NCI-H2081 treated with DMSO at 0.1 percent for 48 hours (cell line): ENCODE results near the gene CDC25C.
"Not testable (repeated sequence)": the region's sequence is repeated elsewhere in the genome, so short reads cannot be mapped to it uniquely, and the experiment has no call there.

Experiments
- DNase-seq: peaks from one replicate; lab custom pipeline; 2025; lab: John Stamatoyannopoulos, UW

Gene CDC25C

DNA sequence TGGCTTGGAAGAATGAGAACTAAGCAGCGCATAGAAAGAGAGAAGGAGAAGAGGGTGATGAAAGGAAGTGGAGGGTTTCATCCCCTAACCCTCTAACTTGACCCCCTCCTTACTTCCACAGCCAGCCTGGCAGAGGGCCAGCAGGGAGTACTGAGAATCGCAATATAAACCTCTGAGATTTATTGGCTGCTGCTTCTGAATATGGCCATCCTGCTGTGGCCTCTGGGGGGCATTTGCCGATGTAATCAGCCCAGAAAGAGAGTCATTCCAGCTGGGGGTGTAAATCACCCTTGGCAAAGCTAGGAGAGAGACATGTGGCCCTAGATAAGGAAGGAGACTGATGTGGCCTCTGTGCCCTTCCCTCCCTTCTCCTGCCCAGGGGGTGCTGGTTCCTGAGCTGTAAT lies 56.2 kb downstream of the CDC25C start:
- no peak for DNase-seq

GRCh38 chr5:138274189-138274853 lies 57.3 kb downstream of the CDC25C start, which contains the start of gene GFRA3:
TSS of gene GFRA3 (minus strand) at chr5:138274621. CDS start at chr5:138274424, 197 bp downstream.
- no peak for DNase-seq

DNA sequence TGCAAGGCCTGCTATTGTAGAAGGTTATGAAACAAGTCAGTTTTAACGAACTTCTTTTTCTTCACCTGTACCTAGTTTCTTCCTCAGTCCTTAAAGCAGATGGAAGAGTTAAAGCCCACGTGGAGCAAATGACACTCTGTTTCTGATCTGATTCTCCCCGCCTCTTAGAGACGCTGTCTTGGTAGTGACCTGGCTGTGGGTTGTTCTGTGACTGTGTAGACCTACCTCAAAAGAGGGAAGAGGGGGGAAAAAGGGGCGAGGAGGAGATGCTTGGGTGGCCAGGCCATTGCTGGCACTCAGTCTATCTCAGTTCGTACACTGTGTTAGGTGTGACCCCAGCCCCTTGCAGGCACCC lies 57.8 kb downstream of the CDC25C start:
- no peak for DNase-seq

DNA sequence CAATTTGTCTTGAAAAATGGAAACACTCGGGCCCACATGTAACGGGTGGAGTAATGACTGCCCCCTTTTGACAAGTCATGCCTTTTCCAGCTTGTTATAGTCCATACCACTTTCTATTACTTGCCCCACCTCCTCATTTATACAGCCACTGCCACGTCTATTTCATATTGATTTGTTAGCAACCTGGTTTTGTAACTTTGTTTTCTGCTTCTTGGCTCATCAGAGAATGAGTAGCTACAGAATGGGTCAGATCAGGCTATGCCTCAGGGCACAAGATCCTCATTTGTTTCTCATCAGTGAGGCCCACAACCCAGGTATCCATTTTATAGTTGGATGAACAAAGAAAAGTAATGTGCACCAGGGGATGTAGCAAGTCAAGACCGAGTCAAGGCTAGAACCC lies 58.9 kb downstream of the CDC25C start:
- no peak for DNase-seq

GRCh38 chr5:138271281-138271680 lies 60.3 kb downstream of the CDC25C start:
- no peak for DNase-seq

DNA sequence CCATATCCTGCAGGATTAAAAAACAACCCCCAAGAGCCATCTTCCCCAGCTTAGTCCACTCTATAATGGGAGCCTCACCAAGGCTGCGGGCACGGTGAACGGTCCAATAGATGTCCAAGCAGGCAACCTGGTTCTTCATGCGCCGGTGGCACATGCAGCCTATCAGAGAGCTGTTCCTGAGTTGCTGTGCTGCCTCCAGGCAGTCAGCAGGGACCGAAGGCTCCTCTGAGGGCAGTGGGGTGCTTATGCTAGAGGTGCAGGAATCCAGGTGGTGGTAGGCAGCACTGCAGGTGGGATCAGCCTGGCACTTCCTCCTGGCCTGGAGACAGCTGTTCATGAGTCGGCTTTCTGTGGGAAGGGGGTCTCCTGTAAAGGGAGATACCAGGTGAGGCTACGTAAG lies 67.4 kb downstream of the CDC25C start:
- DNase-seq, result no peak

DNA sequence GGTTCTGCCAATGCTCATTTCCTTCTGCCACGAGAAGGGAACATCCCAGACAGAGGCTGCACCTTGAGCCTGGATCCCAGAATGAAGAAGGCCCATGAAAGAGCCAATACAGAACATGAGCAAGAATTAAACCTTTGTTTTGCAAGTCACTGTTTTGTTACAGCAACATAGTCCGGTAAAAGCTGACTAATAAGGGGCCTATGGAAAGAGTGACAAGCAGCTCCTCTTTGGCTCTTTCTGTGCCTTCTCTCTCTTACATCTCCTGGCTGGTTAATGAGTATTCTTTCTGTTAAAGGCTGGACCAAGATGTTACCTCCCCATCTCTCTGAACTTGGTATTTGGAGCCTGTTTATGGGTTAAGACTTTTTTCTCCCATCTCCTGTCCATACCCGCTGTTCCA lies 68.0 kb downstream of the CDC25C start:
- DNase-seq, result no peak

DNA sequence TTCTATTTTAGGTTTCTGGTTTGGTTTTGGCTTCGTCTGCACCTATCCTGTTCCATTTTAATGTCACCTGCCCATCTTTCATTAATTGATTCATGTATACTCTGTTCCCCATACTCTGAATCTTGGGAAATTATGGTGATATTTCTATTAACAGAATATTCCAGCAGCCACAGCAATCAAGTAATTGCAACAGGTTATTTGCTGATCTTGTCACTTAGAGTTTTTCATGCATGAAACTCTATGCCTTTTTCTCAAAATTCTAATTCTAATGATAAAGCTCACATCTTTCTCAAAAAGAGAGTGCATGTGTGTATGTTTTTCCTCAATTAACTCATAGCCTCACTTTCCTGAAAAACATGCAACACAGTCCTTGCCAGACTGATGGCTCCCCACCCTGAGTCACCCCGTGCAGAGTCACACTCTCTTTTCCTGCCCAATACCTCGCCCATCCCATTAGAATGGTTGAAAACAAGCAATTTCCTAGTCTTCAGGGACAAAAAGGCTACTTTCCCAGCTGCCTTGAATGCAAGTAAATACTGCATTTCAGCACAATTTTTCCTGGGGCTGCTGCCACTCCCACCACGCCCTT lies 72.8 kb downstream of the CDC25C start:
- no peak for DNase-seq

GRCh38 chr5:138257583-138257982 lies 74.0 kb downstream of the CDC25C start:
- no peak for DNase-seq

- DNase-seq, result no peak
Observed at GRCh38 chr5:138252944-138253343, 78.7 kb downstream of the CDC25C start.

DNA sequence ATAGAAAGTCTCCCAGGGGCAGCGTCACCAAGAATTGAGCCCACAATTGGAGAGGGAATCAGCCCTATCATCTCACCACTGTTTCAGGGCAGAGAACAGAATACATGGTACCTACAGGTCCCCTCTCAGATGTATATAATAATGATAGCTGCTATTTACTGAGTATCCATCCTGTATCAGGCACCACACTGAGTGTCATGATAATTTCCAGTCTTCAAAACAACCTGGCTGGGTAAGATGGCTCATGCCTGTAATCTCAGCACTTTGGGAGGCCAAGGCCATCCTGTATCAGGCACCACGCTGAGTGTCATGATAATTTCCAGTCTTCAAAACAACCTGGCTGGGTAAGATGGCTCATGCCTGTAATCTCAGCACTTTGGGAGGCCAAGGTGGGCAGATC lies 83.8 kb downstream of the CDC25C start:
- DNase-seq, result not testable (repeated sequence)

DNA sequence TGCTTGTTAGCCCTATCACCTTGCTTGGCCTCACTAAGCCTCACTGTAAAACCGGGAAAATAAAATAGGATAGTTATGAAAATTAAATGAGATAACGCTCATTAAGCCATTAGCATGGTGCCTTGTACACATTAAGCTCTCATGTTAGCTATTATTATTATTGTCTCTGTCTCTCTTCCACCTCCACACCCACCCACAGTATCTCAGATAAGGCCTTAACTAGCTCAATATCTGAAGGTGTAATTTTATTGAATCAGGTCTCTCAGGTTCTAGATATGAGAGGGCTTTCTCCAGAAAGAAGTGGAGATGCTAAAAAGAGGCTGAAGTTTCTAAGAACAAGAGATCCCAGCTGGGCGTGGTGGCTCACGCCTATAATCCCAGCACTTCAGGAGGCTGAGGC lies 84.8 kb downstream of the CDC25C start:
- no peak for DNase-seq

DNA sequence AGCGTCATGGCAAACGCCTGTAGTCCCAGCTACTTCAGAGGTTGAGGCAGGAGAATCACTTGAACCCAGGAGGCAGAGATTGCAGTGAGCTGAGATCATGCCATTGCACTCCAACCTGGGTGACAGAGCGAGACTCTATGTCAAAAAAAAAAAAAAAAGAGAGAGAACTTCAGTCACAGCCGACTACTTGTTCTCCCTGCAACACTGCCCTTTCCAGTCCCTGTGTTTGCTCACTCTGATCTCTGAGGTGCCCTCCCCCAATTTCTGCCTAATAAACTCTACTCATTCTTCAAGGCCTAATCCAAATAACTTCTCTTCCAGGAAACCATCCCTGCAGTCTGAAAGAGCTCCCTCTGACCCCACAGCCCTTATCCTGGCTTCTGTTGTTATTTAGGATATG lies 85.3 kb downstream of the CDC25C start:
- DNase-seq, result no peak

DNA sequence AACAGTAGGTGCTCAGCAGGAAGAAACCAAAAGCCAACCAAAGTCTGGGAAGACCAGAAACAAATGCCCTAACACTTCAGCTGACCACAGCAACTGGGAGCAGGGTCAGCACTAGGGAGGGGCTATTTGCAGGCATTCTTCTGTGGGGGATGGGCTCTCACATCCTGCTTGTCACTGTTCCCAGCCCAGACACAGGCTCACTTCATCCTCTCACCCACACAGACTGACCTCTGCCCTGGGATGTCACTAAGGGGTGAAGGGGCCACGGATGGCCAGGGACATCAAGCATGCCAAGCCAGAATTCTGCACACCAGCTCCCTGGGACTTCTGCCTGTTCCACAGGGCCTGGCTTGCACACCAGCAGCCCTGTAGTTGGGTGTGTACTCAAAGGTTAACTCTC lies 85.9 kb downstream of the CDC25C start:
- no peak for DNase-seq

- no peak for DNase-seq
Observed at GRCh38 chr5:138243794-138244193, 87.8 kb downstream of the CDC25C start.

DNA sequence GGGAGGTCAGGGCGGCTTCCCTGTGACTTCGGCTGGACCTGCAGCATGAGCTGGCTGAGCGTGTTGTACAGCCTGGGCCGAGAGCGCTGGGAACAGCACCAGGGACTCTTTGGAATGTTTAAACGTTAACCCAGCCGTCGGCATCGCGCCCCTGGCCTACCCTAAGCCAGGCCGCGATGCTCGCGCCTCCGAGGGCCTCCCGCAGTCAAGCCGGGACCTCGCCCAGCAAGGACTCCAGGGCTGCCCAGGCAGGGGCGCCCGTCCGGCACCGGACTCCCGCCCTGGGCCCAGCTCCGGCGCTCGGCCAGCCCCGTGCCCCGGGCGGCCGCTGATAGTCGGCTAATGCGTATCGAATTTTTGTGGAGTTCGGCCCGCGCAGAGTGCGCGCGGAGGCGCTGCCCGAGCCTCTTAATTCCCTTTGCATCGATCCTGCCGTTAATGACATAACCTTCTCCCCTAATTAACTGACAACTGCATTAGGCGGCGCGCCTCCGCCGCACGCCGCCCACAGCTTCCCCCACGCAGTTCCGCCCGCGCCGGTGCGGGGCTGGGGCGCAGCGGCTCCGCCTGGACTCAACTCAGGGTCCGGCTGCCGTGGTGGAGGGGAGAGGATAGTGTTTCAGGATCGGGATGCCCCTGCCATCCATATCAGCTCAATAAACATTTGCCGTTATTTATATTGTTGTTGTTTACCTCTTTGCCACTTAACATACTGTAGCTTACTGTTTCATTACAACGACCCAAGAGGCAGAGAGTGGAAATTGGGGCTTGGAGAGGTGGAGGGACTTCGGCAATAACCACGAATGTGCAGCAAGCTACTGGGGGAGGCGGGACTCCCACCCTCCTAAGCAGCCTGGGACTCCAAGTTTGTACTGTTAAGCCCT lies 89.7 kb downstream of the CDC25C start:
- DNase-seq, result no peak

DNA sequence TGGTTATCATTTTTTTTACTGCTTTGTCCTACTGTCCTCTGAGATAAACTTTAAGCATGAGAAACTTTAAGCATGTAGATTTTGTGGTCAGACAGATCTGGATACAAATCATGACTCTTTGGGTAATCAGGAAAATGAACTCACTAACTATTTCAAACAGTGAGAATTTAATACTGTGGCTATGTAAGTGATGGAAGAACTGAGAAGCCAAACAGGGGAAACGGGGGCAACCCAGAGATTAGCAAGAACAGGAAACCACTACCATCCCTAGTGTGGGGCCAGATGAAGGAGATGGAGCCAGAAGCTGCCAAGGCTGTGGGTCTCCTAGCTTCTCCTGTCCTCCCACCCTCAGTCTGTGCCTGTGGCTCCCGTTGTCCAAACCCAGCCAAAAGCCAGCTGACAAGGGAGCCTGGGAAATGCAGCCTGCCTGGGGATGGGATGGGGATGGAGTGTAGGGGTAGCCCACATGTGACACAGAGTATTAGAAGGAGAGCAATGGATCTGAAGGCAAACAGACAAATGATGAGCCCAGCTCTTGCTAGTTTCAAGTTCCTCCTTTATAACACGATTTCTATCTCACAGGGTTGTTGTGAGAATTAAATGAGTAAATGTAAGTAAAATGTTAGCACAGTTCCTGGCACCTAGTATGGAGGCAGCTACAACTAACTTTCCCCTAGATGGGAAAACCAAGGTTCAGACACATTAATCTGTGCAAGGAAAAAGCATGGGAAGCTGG lies 90.8 kb downstream of the CDC25C start:
- no peak for DNase-seq

- DNase-seq, result no peak
Observed at GRCh38 chr5:138238034-138238433, 93.6 kb downstream of the CDC25C start.
